Hepatocyte (in vitro differentiated cells): ENCODE results near the gene CBX6. TPM values are rescaled to one million over a fixed set of nuclear protein-coding genes. Genes with fewer than 3 reads are reported as not detected.

ENCODE experiments used
- DNase-seq: peaks from one replicate; pipeline ENCODE4 v3.0.0-alpha.2; 2016; ENCODE audit warnings: low spot score
- H2AFZ ChIP-seq: fragments of 200-600 bp; sonication (generic); 2 replicates; pipeline ENCODE4 v1.6.0; 2016; ENCODE audit warnings: antibody characterized with exemption, mild to moderate bottlenecking
- H3K27ac ChIP-seq: fragments of 200-600 bp; sonication (generic); 2 replicates; pipeline ENCODE4 v1.5.1; 2016; ENCODE audit warnings: mild to moderate bottlenecking
- H3K27me3 ChIP-seq: fragments of 200-600 bp; sonication (generic); 2 replicates; pipeline ENCODE4 v1.6.1; 2016
- H3K36me3 ChIP-seq: fragments of 200-600 bp; sonication (generic); replicated peaks from 2 replicates; pipeline ENCODE4 v1.5.1; 2016; ENCODE audit warnings: low read depth; ENCODE audit not compliant: insufficient read depth
- H3K4me1 ChIP-seq: fragments of 200-600 bp; sonication (generic); 2 replicates; pipeline ENCODE4 v1.5.1; 2016; ENCODE audit warnings: mild to moderate bottlenecking, moderate library complexity; ENCODE audit not compliant: insufficient read depth
- H3K4me2 ChIP-seq: fragments of 200-600 bp; sonication (generic); 2 replicates; pipeline ENCODE4 v1.6.0; 2016
- H3K4me3 ChIP-seq: fragments of 200-600 bp; sonication (generic); 2 replicates; pipeline ENCODE4 v1.5.1; 2016; ENCODE audit warnings: mild to moderate bottlenecking
- H3K79me2 ChIP-seq: fragments of 200-600 bp; sonication (generic); 2 replicates; pipeline ENCODE4 v1.6.0; 2017; ENCODE audit warnings: mild to moderate bottlenecking
- H3K9me2 ChIP-seq: fragments of 200-600 bp; sonication (generic); replicated peaks from 2 replicates; pipeline ENCODE4 v1.6.0; 2017; ENCODE audit warnings: mild to moderate bottlenecking; ENCODE audit not compliant: insufficient read depth
- H3K9me3 ChIP-seq: fragments of 200-600 bp; sonication (generic); 2 replicates; pipeline ENCODE4 v1.5.1; 2016; ENCODE audit warnings: low read depth, mild to moderate bottlenecking
- H4K20me1 ChIP-seq: fragments of 200-600 bp; sonication (generic); 2 replicates; pipeline ENCODE4 v1.6.0; 2016; ENCODE audit warnings: mild to moderate bottlenecking; ENCODE audit not compliant: insufficient read depth, poor library complexity, severe bottlenecking
- CTCF ChIP-seq: fragments of 200-600 bp; sonication (generic); IDR thresholded peaks from 2 replicates; pipeline ENCODE4 v1.5.1; 2016; ENCODE audit warnings: antibody characterized with exemption, mild to moderate bottlenecking; ENCODE audit not compliant: poor library complexity
- EZH2 ChIP-seq: fragments of 200-600 bp; sonication (generic); IDR thresholded peaks from 2 replicates; pipeline ENCODE4 v1.6.1; 2016; ENCODE audit warnings: antibody characterized with exemption, mild to moderate bottlenecking, borderline replicate concordance
- EZH2phosphoT487 ChIP-seq: fragments of 200-600 bp; sonication (generic); IDR thresholded peaks from one replicate; pipeline ENCODE4 v1.6.1; 2018; ENCODE audit warnings: antibody characterized with exemption, mild to moderate bottlenecking, low read depth, moderate library complexity; ENCODE audit not compliant: unreplicated experiment, severe bottlenecking
- WGBS: methylation state at CpG from one replicate; pipeline ENCODE4 v1.1.6; 2016; ENCODE audit warnings: low lambda C conversion rate; ENCODE audit errors: missing lambda C conversion rate; 5-methylcytosine and 5-hydroxymethylcytosine counted together
- polyA plus RNA-seq: library from polyadenylated mRNA; unstranded; fragments of >200 nt; fragmentation: Nextera tagmentation; extraction: Ambion mirVana; gene quantifications from 2 replicates; pipeline ENCODE4 v1.2.1, GENCODE V29; 2016
- total RNA-seq: library from RNA; depleted of rRNA; stranded (reverse); fragments of >200 nt; gene quantifications from 2 replicates; pipeline ENCODE4 v1.2.3, GENCODE V29; 2014

CBX6 gene
- total and polyA plus RNA-seq, 2 experiments from 2014 or later = 42.9 to 45.4 TPM

- Histone ChIP-seq H3K9me3 (no peaks in the 10 kb centered on the region), H4K20me1 (peaks cover 57% of the 10 kb centered on the region), H3K9me2 (no peaks in the 10 kb centered on the region), H3K27me3 (no peaks in the 10 kb centered on the region), H3K79me2 (peaks cover 32% of the 10 kb centered on the region), H3K4me1 (peaks cover 13% of the 10 kb centered on the region), H3K4me3 (no peak overlapping the region), H3K4me2 (no peak overlapping the region), H3K36me3 (no peaks in the 10 kb centered on the region), H2AFZ (no peak overlapping the region), H3K27ac (no peak overlapping the region)
- WGBS = 95% methylated on average over 18 of the region's 18 CpGs
- peak; percentile 5 for DNase-seq
- TF ChIP-seq EZH2 = no peak
- no peak for TF ChIP-seq CTCF
Observed at GRCh38 chr22:38867471-38868285, 4.3 kb downstream of the CBX6 start.

GRCh38 chr22:38867124-38867455 is 4.9 kb downstream of the CBX6 start:
- WGBS = 68% methylated on average over 5 of the region's 13 CpGs
- Histone ChIP-seq H2AFZ (no peak overlapping the region), H3K9me2 (no peaks in the 10 kb centered on the region), H3K9me3 (no peaks in the 10 kb centered on the region), H4K20me1 (peaks cover 60% of the 10 kb centered on the region), H3K27ac (no peak overlapping the region), H3K4me2 (no peak overlapping the region), H3K27me3 (no peaks in the 10 kb centered on the region), H3K36me3 (no peaks in the 10 kb centered on the region), H3K79me2 (peaks cover 32% of the 10 kb centered on the region), H3K4me3 (no peak overlapping the region), H3K4me1 (peaks cover 13% of the 10 kb centered on the region)
- TF ChIP-seq EZH2 = no peak
- no peak for TF ChIP-seq EZH2phosphoT487
- no peak for TF ChIP-seq CTCF
- no peak for DNase-seq

- peaks cover 30% of the 10 kb centered on the region for H3K79me2 ChIP-seq
- no peaks in the 10 kb centered on the region for H3K36me3 ChIP-seq
- no peak overlapping the region for H3K27ac ChIP-seq
- peak overlapping the region; percentile 37 for H3K4me2 ChIP-seq
- no peaks in the 10 kb centered on the region for H3K27me3 ChIP-seq
- no peaks in the 10 kb centered on the region for H3K9me3 ChIP-seq
- H2AFZ ChIP-seq = no peak overlapping the region
- no peak overlapping the region for H3K4me3 ChIP-seq
- H3K4me1 ChIP-seq = peaks cover 13% of the 10 kb centered on the region
- peaks cover 60% of the 10 kb centered on the region for H4K20me1 ChIP-seq
- TF ChIP-seq EZH2phosphoT487 = no peak
- no peak for TF ChIP-seq CTCF
- no peak for TF ChIP-seq EZH2
- WGBS = 68% methylated on average over 40 of the region's 75 CpGs
- no peaks in the 10 kb centered on the region for H3K9me2 ChIP-seq
- DNase-seq = peak; percentile 51
Observed at GRCh38 chr22:38866399-38867123, 5.5 kb downstream of the CBX6 start.
